ENCODE results near the gene TBC1D8. TPM values are rescaled to one million over a fixed set of nuclear protein-coding genes. Genes with fewer than 3 reads are reported as not detected.

TBC1D8 gene
- total and polyA plus RNA-seq, 2 experiments from 2014 or later: 18.0 to 36.9 TPM

GRCh38 chr2:101082998-101083397 is 68.2 kb downstream of the TBC1D8 start:
- Mint-ChIP-seq H3K27ac (no peak overlapping the region), H3K4me3 (no peak overlapping the region), H3K9me3 (no peaks in the 10 kb centered on the region), H3K4me1 (peaks cover 4% of the 10 kb centered on the region; the same call in 1 of the 3 replicates), H3K27me3 (ENCODE audit: insufficient read depth, low read depth, poor library complexity) (peaks cover 4% of the 10 kb centered on the region), H3K36me3 (ENCODE audit: low read depth) (peaks cover 26% of the 10 kb centered on the region)
- Histone ChIP-seq H4K20me1 (replicated peaks; ENCODE audit: insufficient read depth) (no peaks in the 10 kb centered on the region; the same call in 1 of the 2 replicates), H3K4me3 (no peak overlapping the region), H3K79me2 (replicated peaks; ENCODE audit: insufficient read depth) (peaks cover 29% of the 10 kb centered on the region), H3K36me3 (ENCODE audit: insufficient read depth) (no peaks in the 10 kb centered on the region; the same call in 1 of the 2 replicates), H2AFZ (no peak overlapping the region), H3K4me1 (ENCODE audit: insufficient read depth) (no peaks in the 10 kb centered on the region), H3K27me3 (ENCODE audit: insufficient read depth) (no peaks in the 10 kb centered on the region), H3F3A (replicated peaks; ENCODE audit: low read depth) (no peaks in the 10 kb centered on the region), H3K4me2 (no peak overlapping the region), H3K9me2 (ENCODE audit: insufficient read depth) (no peaks in the 10 kb centered on the region), H3K27ac (ENCODE audit: low read depth) (no peak overlapping the region)
- ATAC-seq (no peak), DNase-seq (ENCODE audit: low spot score) (no peak)
- TF ChIP-seq, protein P1, sequence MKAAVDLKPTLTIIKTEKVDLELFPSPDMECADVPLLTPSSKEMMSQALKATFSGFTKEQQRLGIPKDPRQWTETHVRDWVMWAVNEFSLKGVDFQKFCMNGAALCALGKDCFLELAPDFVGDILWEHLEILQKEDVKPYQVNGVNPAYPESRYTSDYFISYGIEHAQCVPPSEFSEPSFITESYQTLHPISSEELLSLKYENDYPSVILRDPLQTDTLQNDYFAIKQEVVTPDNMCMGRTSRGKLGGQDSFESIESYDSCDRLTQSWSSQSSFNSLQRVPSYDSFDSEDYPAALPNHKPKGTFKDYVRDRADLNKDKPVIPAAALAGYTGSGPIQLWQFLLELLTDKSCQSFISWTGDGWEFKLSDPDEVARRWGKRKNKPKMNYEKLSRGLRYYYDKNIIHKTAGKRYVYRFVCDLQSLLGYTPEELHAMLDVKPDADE (IDR thresholded peaks at IDR 0.05): no peak
- no peak for TF ChIP-seq CREB1 (CRISPR knock-in tag; IDR thresholded peaks at IDR 0.05; ENCODE audit: low read depth)
- no peak for TF ChIP-seq CTCF (conservative IDR thresholded peaks at IDR 0.05; ENCODE audit: low read depth in 2 of 2)
- TF ChIP-seq ZNF331 (CRISPR knock-in tag; IDR thresholded peaks at IDR 0.05; ENCODE audit: low read depth): no peak
- TF ChIP-seq ZNF462 (CRISPR knock-in tag; IDR thresholded peaks at IDR 0.05): no peak

Data from GM23338 (cell line).